ENCODE results near the gene PA2G4.
A peak's percentile ranks its signal among the peaks of the same experiment; 100 is the strongest.

The PA2G4 gene

DNA sequence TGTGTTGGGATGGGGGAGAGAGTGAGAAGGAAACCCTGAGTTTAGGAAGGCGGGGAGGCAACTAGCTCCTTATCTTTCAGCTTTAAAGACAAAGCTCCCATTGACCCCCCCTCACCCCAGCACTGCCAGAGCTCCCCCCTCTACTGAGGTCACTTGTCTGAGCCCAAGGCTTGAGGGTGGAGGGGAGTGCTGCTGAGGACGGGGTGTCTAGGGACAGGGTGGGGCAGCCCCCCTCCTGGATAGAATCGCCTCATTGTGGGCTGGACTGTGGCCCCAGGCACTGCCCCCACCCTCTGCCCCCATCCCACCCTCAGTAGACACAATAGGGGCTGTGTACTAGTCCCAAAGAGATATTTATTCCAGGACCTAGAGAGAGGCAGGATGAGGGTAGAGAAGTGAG is 21.4 kb upstream of the PA2G4 start:
- no peak overlapping the region for H3K4me3 ChIP-seq (ENCODE audit: low read length)
- no peak for TF ChIP-seq ZNF274 (IDR thresholded peaks at IDR 0.05; ENCODE audit: low read depth, low read length)

- TF ChIP-seq ZNF274 (IDR thresholded peaks at IDR 0.05; ENCODE audit: low read depth, low read length) = no peak
- H3K4me3 ChIP-seq (ENCODE audit: low read length) = no peak overlapping the region
Measured at GRCh38 chr12:56084958-56085543, 19.3 kb upstream of the PA2G4 start.

DNA sequence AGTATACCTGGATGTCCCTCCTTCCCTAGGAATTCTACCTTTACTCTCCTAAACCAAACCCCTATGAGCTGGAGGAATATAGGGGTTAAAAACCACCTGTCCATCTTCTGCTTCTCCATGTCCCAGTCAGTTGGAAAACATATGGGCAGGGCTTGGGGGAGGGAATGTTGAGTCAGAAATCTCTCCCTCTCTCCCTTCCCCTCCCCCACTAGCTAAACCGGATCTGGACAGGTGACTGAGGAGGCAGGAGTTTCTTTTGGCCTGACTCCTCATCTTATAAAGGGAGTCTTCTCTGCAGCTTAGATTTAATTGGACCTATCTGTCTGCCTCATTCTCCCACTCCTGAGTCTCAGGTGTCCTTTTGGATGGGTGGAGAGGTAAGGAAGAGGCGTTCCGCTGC is 18.3 kb upstream of the PA2G4 start:
- H3K4me3 ChIP-seq (ENCODE audit: low read length) = no peak overlapping the region
- no peak for TF ChIP-seq ZNF274 (IDR thresholded peaks at IDR 0.05; ENCODE audit: low read depth, low read length)

DNA sequence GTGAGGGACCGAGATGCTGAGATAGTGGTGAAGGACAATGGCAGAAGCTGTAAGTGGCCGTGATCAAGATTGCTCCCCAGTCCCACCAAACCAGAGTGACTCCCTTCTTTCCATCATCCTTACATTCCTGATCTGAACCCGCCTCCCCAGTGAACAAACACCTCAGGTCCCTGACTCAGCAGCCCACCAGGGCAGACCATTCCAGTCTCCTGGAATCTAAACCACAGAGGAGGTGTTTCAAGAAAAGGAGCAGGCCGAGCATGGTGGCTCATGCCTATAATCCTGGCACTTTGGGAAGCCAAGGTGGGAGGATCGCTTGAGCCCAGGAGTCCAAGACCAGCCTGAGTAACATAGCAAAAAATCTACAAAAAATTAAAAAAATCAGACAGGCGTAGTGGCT is 17.8 kb upstream of the PA2G4 start:
- no peak overlapping the region for H3K4me3 ChIP-seq (ENCODE audit: low read length)
- no peak for TF ChIP-seq ZNF274 (IDR thresholded peaks at IDR 0.05; ENCODE audit: low read depth, low read length)

DNA sequence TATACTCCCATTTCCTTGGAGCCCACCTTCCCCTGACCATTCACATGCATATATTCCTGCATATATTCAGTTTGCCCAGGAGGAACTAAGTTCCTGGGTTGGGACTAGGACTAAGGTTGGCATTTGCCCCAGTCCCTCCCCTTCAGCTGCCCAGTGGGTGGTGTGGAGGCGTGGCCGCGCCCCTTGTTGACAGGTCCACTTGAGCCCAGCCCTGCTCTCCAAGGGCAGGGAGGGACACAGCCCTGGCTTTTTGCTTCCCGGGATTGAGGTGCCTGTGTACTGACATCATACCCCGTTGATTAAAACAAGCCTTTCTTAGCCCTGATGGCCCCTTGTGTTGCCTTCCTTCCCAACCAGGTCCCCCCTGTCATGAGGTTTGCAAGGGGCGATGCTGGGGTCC is 17.1 kb upstream of the PA2G4 start:
- TF ChIP-seq ZNF274 (IDR thresholded peaks at IDR 0.05; ENCODE audit: low read depth, low read length) = no peak
- no peak overlapping the region for H3K4me3 ChIP-seq (ENCODE audit: low read length)

- TF ChIP-seq ZNF274 (IDR thresholded peaks at IDR 0.05; ENCODE audit: low read depth, low read length) = no peak
- no peak overlapping the region for H3K4me3 ChIP-seq (ENCODE audit: low read length)
Measured at GRCh38 chr12:56097738-56098137, 6.6 kb upstream of the PA2G4 start.

- TF ChIP-seq ZNF274 (IDR thresholded peaks at IDR 0.05; ENCODE audit: low read depth, low read length) = no peak
- no peak overlapping the region for H3K4me3 ChIP-seq (ENCODE audit: low read length)
Measured at GRCh38 chr12:56098592-56098991, 5.8 kb upstream of the PA2G4 start.

DNA sequence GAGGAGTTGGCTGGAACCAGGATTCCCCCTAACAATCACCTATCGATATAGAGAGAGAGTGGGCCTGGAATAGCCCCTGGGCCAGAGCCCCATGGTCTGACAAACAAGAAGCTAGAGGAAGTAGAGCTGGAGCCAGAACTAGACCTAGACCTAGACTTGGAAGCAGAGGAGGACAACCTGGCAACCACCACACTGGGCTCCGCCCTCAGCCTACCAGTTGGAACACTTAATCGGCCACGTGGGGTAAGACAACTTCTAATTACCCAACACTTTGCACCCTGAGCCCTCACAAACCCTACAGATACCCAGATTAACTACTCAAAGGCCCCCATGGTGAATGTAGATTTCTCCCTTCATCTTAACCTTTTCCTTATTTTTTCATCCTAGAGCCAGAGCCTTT is 4.6 kb upstream of the PA2G4 start:
- TF ChIP-seq ZNF274 (IDR thresholded peaks at IDR 0.05; ENCODE audit: low read depth, low read length) = no peak
- no peak overlapping the region for H3K4me3 ChIP-seq (ENCODE audit: low read length)

DNA sequence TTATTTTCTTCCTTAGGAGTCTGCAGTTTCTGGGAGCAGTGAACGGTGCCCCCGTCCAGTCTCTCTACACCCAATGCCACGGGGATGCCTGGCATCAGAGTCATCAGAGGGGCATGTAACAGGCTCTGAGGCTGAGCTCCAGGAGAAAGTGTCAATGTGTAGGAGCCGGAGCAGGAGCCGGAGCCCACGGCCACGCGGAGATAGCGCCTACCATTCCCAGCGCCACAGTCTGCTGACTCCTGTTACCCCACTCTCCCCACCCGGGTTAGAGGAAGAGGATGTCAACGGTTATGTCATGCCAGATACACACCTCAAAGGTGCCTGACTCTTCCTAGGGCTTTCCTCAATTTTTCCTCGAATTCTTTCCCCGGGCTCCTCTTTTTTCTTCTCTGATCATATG is 3.3 kb upstream of the PA2G4 start:
- TF ChIP-seq ZNF274 (IDR thresholded peaks at IDR 0.05; ENCODE audit: low read depth, low read length) = no peak
- H3K4me3 ChIP-seq (ENCODE audit: low read length) = no peak overlapping the region

DNA sequence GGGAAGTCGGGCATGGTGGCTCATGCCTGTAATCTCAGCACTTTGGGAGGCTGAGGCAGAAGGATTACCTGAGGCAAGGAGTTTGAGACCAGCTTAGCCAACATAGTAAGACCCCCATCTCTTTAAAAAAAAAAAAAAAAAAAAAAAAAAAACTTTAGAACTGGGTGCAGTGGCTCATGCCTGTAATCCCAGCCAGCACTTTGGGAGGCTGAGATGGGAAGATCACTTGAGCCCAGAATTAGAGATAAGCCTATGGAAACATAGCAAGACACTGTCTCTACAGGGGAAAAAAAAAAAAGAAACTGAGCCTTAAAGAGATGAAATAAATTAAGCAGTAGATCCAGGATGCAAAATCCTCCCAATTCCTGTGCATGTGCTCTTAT is 1.7 kb upstream of the PA2G4 start:
- H3K4me3 ChIP-seq (ENCODE audit: low read length) = no peak overlapping the region

GRCh38 chr12:56103066-56103711 is 1.2 kb upstream of the PA2G4 start:
- H3K4me3 ChIP-seq (ENCODE audit: low read length) = no peak overlapping the region; the same call in 1 of the 2 replicates
- TF ChIP-seq ZNF274 (IDR thresholded peaks at IDR 0.05; ENCODE audit: low read depth, low read length) = no peak

More for the DNA sequence above, 1.7 kb upstream of the PA2G4 start:
- TF ChIP-seq ZNF274 (IDR thresholded peaks at IDR 0.05; ENCODE audit: low read depth, low read length) = no peak

DNA sequence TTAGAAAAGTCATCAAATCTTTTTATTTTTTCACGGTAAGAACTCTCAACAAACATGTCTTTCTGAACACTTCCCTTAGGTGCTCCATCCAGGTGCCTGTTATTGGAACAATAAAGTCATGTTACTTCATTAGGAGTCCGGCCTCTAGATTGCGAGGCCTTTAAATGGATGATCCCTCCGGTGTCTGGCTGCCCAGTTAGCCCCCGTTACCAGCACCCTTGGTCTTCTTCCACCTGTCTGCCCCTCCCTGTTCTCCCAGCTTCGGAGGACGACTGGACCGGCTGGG is 593 bp upstream of the PA2G4 start:
- TF ChIP-seq ZNF274 (IDR thresholded peaks at IDR 0.05; ENCODE audit: low read depth, low read length) = no peak
- peak overlapping the region; percentile 73 for H3K4me3 ChIP-seq (ENCODE audit: low read length)

DNA sequence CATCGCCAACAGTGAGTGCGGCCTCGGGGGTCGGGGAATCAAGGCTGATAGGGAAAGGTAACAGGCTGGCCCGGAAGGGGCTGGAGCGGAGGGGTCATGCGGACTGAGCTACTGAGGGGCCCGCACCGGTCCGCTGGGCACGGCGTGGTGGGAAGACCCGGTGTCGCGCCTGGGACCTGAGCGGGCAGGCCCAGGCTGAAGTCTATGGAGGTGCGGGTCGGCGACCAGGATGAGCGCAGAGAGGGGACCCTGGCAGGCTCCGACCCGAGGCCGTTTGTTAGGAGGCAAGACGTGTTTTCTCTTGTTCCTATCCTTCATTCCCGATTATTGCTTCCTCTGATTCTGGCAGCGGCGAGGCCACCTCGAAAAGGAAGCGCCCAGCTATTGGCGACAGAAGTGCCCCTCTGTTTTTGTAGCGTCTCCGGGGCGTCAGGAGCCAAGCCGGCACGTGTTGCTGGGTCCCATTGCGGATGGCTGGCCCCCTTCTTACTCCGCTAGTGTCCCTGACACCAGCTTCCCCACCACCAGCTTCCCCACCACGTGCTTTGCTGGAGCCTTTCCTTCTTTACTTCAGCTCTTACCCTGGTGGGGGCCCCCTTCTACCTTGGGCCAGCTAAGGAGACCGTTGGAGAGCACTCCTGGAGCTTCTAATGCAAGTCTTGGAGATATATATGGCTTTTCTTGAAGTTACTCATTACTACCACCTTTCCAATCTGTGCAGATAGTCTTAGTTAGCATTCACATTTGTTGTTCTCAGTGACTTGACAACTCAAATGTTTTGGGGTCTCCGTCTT is 653 bp downstream of the PA2G4 start:
- peak overlapping the region; percentile 81 for H3K4me3 ChIP-seq (ENCODE audit: low read length)
- no peak for TF ChIP-seq ZNF274 (IDR thresholded peaks at IDR 0.05; ENCODE audit: low read depth, low read length)

- TF ChIP-seq ZNF274 (IDR thresholded peaks at IDR 0.05; ENCODE audit: low read depth, low read length) = no peak
- peak overlapping the region; percentile 81 for H3K4me3 ChIP-seq (ENCODE audit: low read length)
Measured at GRCh38 chr12:56105609-56105902, 1.2 kb downstream of the PA2G4 start.

DNA sequence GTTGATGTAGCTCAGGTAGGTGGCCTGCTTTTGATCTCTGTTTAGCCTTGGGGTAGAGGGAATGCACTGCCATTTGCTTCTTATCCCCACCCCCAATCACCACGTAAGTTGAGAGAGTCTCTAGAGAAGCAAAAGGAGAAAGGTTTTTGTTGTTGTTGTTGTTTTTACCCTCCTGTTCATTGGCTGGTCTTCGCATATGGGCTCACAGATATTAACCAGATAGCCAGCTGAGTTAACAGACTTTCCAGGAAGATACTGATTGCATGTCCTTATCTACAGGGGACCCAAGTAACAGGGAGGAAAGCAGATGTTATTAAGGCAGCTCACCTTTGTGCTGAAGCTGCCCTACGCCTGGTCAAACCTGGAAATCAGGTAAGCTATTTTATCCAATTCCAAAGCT is 2.9 kb downstream of the PA2G4 start:
- TF ChIP-seq ZNF274 (IDR thresholded peaks at IDR 0.05; ENCODE audit: low read depth, low read length) = no peak
- H3K4me3 ChIP-seq (ENCODE audit: low read length) = no peak overlapping the region

All from GM08714 (cell line).